ENCODE data around the gene PRR20D.
"Not testable (repeated sequence)": the region's sequence is repeated elsewhere in the genome, so short reads cannot be mapped to it uniquely, and the experiment has no call there.

PRR20D gene

GRCh38 chr13:57160332-57160731 is at the start of gene PRR20D:
TSS of gene PRR20D (plus strand) at chr13:57160632. CDS start at chr13:57161019, 387 bp downstream.
- in situ Hi-C loops (cut with MboI; ENCODE audit: low sequenced_read_pairs): not testable (repeated sequence)

- in situ Hi-C loops (cut with MboI; ENCODE audit: low sequenced_read_pairs): no loop called here
Measured at GRCh38 chr13:57114945-57115344, 45.5 kb upstream of the PRR20D start.

GRCh38 chr13:57123681-57124080 is 36.8 kb upstream of the PRR20D start:
- in situ Hi-C loops (cut with MboI; ENCODE audit: low sequenced_read_pairs): no loop called here

GRCh38 chr13:57128909-57129308 is 31.5 kb upstream of the PRR20D start:
- in situ Hi-C loops (cut with MboI; ENCODE audit: low sequenced_read_pairs): no loop called here

- in situ Hi-C loops (cut with MboI; ENCODE audit: low sequenced_read_pairs): no loop called here
Measured at GRCh38 chr13:57136093-57136492, 24.3 kb upstream of the PRR20D start.

GRCh38 chr13:57137585-57137984 is 22.8 kb upstream of the PRR20D start:
- in situ Hi-C loops (cut with MboI; ENCODE audit: low sequenced_read_pairs): no loop called here

GRCh38 chr13:57138988-57139387 is 21.4 kb upstream of the PRR20D start:
- in situ Hi-C loops (cut with MboI; ENCODE audit: low sequenced_read_pairs): no loop called here

GRCh38 chr13:57139781-57140180 is 20.7 kb upstream of the PRR20D start:
- in situ Hi-C loops (cut with MboI; ENCODE audit: low sequenced_read_pairs): not testable (repeated sequence)

GRCh38 chr13:57140235-57140968 is 20.0 kb upstream of the PRR20D start, which contains the start of gene PRR20A:
TSS of gene PRR20A (plus strand) at chr13:57140918. CDS start at chr13:57141305, 387 bp downstream.
- in situ Hi-C loops (cut with MboI; ENCODE audit: low sequenced_read_pairs): not testable (repeated sequence)

GRCh38 chr13:57147188-57147587 is 13.2 kb upstream of the PRR20D start, which contains the start of gene PRR20B:
TSS of gene PRR20B (plus strand) at chr13:57147488. CDS start at chr13:57147875, 387 bp downstream.
- in situ Hi-C loops (cut with MboI; ENCODE audit: low sequenced_read_pairs): not testable (repeated sequence)

- in situ Hi-C loops (cut with MboI; ENCODE audit: low sequenced_read_pairs): not testable (repeated sequence)
Measured at GRCh38 chr13:57148106-57148505, 12.3 kb upstream of the PRR20D start.

GRCh38 chr13:57153761-57154160 is 6.7 kb upstream of the PRR20D start, which contains the start of gene PRR20C:
TSS of gene PRR20C (plus strand) at chr13:57154061. CDS start at chr13:57154448, 387 bp downstream.
- in situ Hi-C loops (cut with MboI; ENCODE audit: low sequenced_read_pairs): not testable (repeated sequence)

- in situ Hi-C loops (cut with MboI; ENCODE audit: low sequenced_read_pairs): not testable (repeated sequence)
Measured at GRCh38 chr13:57166897-57167296, 6.5 kb downstream of the PRR20D start, which contains the start of gene PRR20E. TSS of gene PRR20E (plus strand) at chr13:57167197. CDS start at chr13:57167584, 387 bp downstream.

- in situ Hi-C loops (cut with MboI; ENCODE audit: low sequenced_read_pairs): no loop called here
Measured at GRCh38 chr13:57191667-57192066, 31.2 kb downstream of the PRR20D start.

- in situ Hi-C loops (cut with MboI; ENCODE audit: low sequenced_read_pairs): no loop called here
Measured at GRCh38 chr13:57212989-57213388, 52.6 kb downstream of the PRR20D start.
